WTC11 (cell line): ENCODE measurements around the gene ANGPTL4. TPM values are rescaled to one million over a fixed set of nuclear protein-coding genes. Genes with fewer than 3 reads are reported as not detected.

Experiments used
- ATAC-seq: fragments of 200-7000 bp; cut with Tn5 transposase; 2 replicates; pipeline ENCODE4 v1.10.0; 2021; ENCODE audit warnings: mild to moderate bottlenecking, moderate library complexity
- CTCF ChIA-PET: fragments of 300-600 bp; sonication (Branson Sonifier 250); formaldehyde crosslinking; loops from one replicate; lab custom pipeline; 2021; ENCODE audit warnings: antibody characterized with exemption; lab: Charles Lee
- POLR2A ChIA-PET: fragments of 350-600 bp; sonication (Branson Sonifier 250); formaldehyde crosslinking; loops from one replicate; lab custom pipeline; 2021; ENCODE audit warnings: antibody characterized with exemption; lab: Charles Lee
- DNase-seq: peaks from one replicate; pipeline ENCODE4 v3.0.0; 2021; ENCODE audit warnings: low spot score
- H3K27ac Mint-ChIP-seq: 2 replicates; pipeline ENCODE4 v1.8.0; 2021; ENCODE audit warnings: mixed read lengths
- H3K27me3 Mint-ChIP-seq: 2 replicates; pipeline ENCODE4 v1.8.0; 2021; ENCODE audit warnings: low read depth, mild to moderate bottlenecking, moderate library complexity, mixed read lengths
- H3K36me3 Mint-ChIP-seq: 2 replicates; pipeline ENCODE4 v1.8.0; 2021; ENCODE audit warnings: mixed read lengths
- H3K4me1 Mint-ChIP-seq: 2 replicates; pipeline ENCODE4 v1.8.0; 2022; ENCODE audit warnings: mixed read lengths
- H3K4me3 Mint-ChIP-seq: 2 replicates; pipeline ENCODE4 v1.8.0; 2021; ENCODE audit warnings: mild to moderate bottlenecking, moderate library complexity, mixed read lengths
- H3K9me3 Mint-ChIP-seq: 2 replicates; pipeline ENCODE4 v1.8.0; 2021; ENCODE audit warnings: mixed read lengths
- E2F1 ChIP-seq: sonication (generic); formaldehyde crosslinking; IDR thresholded peaks from 2 replicates; pipeline ENCODE4 v1.8.0; 2022; ENCODE audit warnings: mild to moderate bottlenecking, missing genetic modification reagents
- ELF4 ChIP-seq: sonication (generic); formaldehyde crosslinking; IDR thresholded peaks from 2 replicates; pipeline ENCODE4 v1.8.1; 2022; ENCODE audit warnings: low read depth, mild to moderate bottlenecking, moderate library complexity, missing genetic modification reagents
- FOXJ3 ChIP-seq: sonication (generic); formaldehyde crosslinking; IDR thresholded peaks from 2 replicates; pipeline ENCODE4 v1.9.0; 2021; ENCODE audit warnings: missing genetic modification reagents, mild to moderate bottlenecking, borderline replicate concordance
- IRF2 ChIP-seq: sonication (generic); formaldehyde crosslinking; IDR thresholded peaks from 2 replicates; pipeline ENCODE4 v1.8.0; 2022; ENCODE audit warnings: low read depth, missing genetic modification reagents, borderline replicate concordance
- JUN ChIP-seq: sonication (generic); formaldehyde crosslinking; IDR thresholded peaks from 2 replicates; pipeline ENCODE4 v1.8.0; 2023; ENCODE audit warnings: mild to moderate bottlenecking, missing genetic modification reagents
- NFYB ChIP-seq: sonication (generic); formaldehyde crosslinking; conservative IDR thresholded peaks from 2 replicates; pipeline ENCODE4 v1.8.0; 2022; ENCODE audit warnings: low read depth, missing genetic modification reagents
- NR2C2 ChIP-seq: sonication (generic); formaldehyde crosslinking; IDR thresholded peaks from 2 replicates; pipeline ENCODE4 v1.8.0; 2022; ENCODE audit warnings: mild to moderate bottlenecking, missing genetic modification reagents
- OVOL2 ChIP-seq: fragments of 250-450 bp; sonication (Bioruptor Pico); IDR thresholded peaks from 2 replicates; pipeline ENCODE4 v1.9.0; 2021; ENCODE audit warnings: mild to moderate bottlenecking, borderline replicate concordance
- PRRX2 ChIP-seq: fragments of 250-450 bp; sonication (Bioruptor Pico); IDR thresholded peaks from 2 replicates; pipeline ENCODE4 v1.8.0; 2021; ENCODE audit warnings: mild to moderate bottlenecking
- RORB ChIP-seq: fragments of 250-450 bp; sonication (Bioruptor Pico); IDR thresholded peaks from 2 replicates; pipeline ENCODE4 v1.9.0; 2021; ENCODE audit warnings: mild to moderate bottlenecking
- SOX15 ChIP-seq: fragments of 250-450 bp; sonication (Bioruptor Pico); IDR thresholded peaks from 2 replicates; pipeline ENCODE4 v1.9.0; 2021; ENCODE audit warnings: mild to moderate bottlenecking
- STAT6 ChIP-seq: sonication (generic); formaldehyde crosslinking; conservative IDR thresholded peaks from 2 replicates; pipeline ENCODE4 v1.8.1; 2023; ENCODE audit warnings: mild to moderate bottlenecking, low read depth, missing genetic modification reagents, moderate library complexity
- TCF7 ChIP-seq: sonication (generic); formaldehyde crosslinking; IDR thresholded peaks from 2 replicates; pipeline ENCODE4 v1.8.0; 2022; ENCODE audit warnings: mild to moderate bottlenecking, low read depth, missing genetic modification reagents, moderate library complexity
- TEAD4 ChIP-seq: sonication (generic); formaldehyde crosslinking; IDR thresholded peaks from 2 replicates; pipeline ENCODE4 v1.8.0; 2022; ENCODE audit warnings: mild to moderate bottlenecking, missing genetic modification reagents
- ZBTB43 ChIP-seq: sonication (generic); formaldehyde crosslinking; IDR thresholded peaks from 2 replicates; pipeline ENCODE4 v1.8.1; 2023; ENCODE audit warnings: mild to moderate bottlenecking, missing genetic modification reagents
- ZMAT4 ChIP-seq: fragments of 250-450 bp; sonication (Bioruptor Pico); IDR thresholded peaks from 2 replicates; pipeline ENCODE4 v1.9.0; 2021; ENCODE audit warnings: mild to moderate bottlenecking
- ZNF121 ChIP-seq: sonication (generic); formaldehyde crosslinking; IDR thresholded peaks from 2 replicates; pipeline ENCODE4 v1.8.0; 2023; ENCODE audit warnings: missing genetic modification reagents
- ZNF263 ChIP-seq: sonication (generic); formaldehyde crosslinking; IDR thresholded peaks from 2 replicates; pipeline ENCODE4 v1.8.1; 2022; ENCODE audit warnings: low read depth, mild to moderate bottlenecking, moderate library complexity, missing genetic modification reagents
- ZNF425 ChIP-seq: fragments of 250-450 bp; sonication (Bioruptor Pico); conservative IDR thresholded peaks from 2 replicates; pipeline ENCODE4 v1.9.0; 2021; ENCODE audit warnings: mild to moderate bottlenecking
- ZSCAN18 ChIP-seq: fragments of 250-450 bp; sonication (Bioruptor Pico); IDR thresholded peaks from 2 replicates; pipeline ENCODE4 v2.1.2; 2022; ENCODE audit warnings: mild to moderate bottlenecking, moderate library complexity
- total RNA-seq: library from RNA; stranded (reverse); gene quantifications from 3 replicates; pipeline ENCODE4 v1.2.3, GENCODE V29; 2021

Gene ANGPTL4
- total RNA-seq, 1 experiment from 2014 or later, result 1.0 TPM

GRCh38 chr19:8358948-8359347 lies 5.0 kb upstream of the ANGPTL4 start:
- ATAC-seq (no peak), DNase-seq (no peak)
- TF ChIP-seq ELF4 (CRISPR knock-in tag) (no peak), SOX15 (CRISPR knock-in tag) (no peak)
- no peak overlapping the region for H3K4me3 Mint-ChIP-seq
- H3K36me3 Mint-ChIP-seq, result no peaks in the 10 kb centered on the region
- ChIA-PET POLR2A (no interaction called here), CTCF (interaction anchor here (1.2 kb wide), 1 partner anchor 54 kb away, joined by 5 read pairs; the partner anchor contains the start of gene MARCHF2)
- no peak overlapping the region for H3K27ac Mint-ChIP-seq
- peaks cover 30% of the 10 kb centered on the region for H3K27me3 Mint-ChIP-seq
- peaks cover 7% of the 10 kb centered on the region for H3K9me3 Mint-ChIP-seq
- peaks cover 4% of the 10 kb centered on the region for H3K4me1 Mint-ChIP-seq

GRCh38 chr19:8360196-8360595 lies 3.8 kb upstream of the ANGPTL4 start:
- Mint-ChIP-seq H3K9me3 (peaks cover 7% of the 10 kb centered on the region), H3K27me3 (peaks cover 42% of the 10 kb centered on the region), H3K36me3 (no peaks in the 10 kb centered on the region), H3K27ac (no peak overlapping the region), H3K4me3 (no peak overlapping the region), H3K4me1 (peaks cover 4% of the 10 kb centered on the region)
- ChIA-PET POLR2A (interaction anchor here (0.7 kb wide), 2 partner anchors 81 to 195 kb away, joined by 3 to 4 read pairs; no protein-coding TSS in a partner anchor), CTCF (interaction anchor here (0.6 to 1.1 kb wide), 3 partner anchors 12 to 228 kb away, joined by 3 to 4 read pairs (median 3); no protein-coding TSS in a partner anchor)
- TF ChIP-seq ZSCAN18, result no peak
- ATAC-seq (no peak), DNase-seq (no peak)

GRCh38 chr19:8361921-8362793 lies 1.8 kb upstream of the ANGPTL4 start:
- CTCF ChIA-PET, result interaction anchor here (0.6 to 3.5 kb wide), 9 partner anchors 8 to 254 kb away, joined by 3 to 37 read pairs (median 3); partner anchors contain the start of gene MARCHF2
- POLR2A ChIA-PET, result interaction anchor here (0.7 kb wide), 1 partner anchor 151 kb away, joined by 5 read pairs; no protein-coding TSS in a partner anchor
- H3K27me3 Mint-ChIP-seq, result peaks cover 59% of the 10 kb centered on the region

GRCh38 chr19:8366121-8366581 lies 2.2 kb downstream of the ANGPTL4 start:
- ChIA-PET POLR2A (interaction anchor here (0.5 to 2.7 kb wide), 3 partner anchors 25 to 1522 kb away, joined by 3 to 12 read pairs (median 3); partner anchors contain the start of gene RAB11B), CTCF (interaction anchor here (0.6 to 3.0 kb wide), 5 partner anchors 12 to 57 kb away, joined by 3 to 20 read pairs (median 5); partner anchors contain the start of gene MARCHF2)
- no peak for DNase-seq
- no peak for ATAC-seq
- no peaks in the 10 kb centered on the region for H3K9me3 Mint-ChIP-seq
- TF ChIP-seq ZMAT4 (CRISPR knock-in tag), result no peak
- no peak for TF ChIP-seq STAT6 (CRISPR knock-in tag)
- no peak for TF ChIP-seq ZNF425 (CRISPR knock-in tag)
- TF ChIP-seq E2F1 (CRISPR knock-in tag), result no peak
- no peak for TF ChIP-seq TCF7 (CRISPR knock-in tag)
- TF ChIP-seq ZBTB43 (CRISPR knock-in tag), result no peak
- no peak for TF ChIP-seq PRRX2 (CRISPR knock-in tag)
- no peak for TF ChIP-seq TEAD4 (CRISPR knock-in tag)
- TF ChIP-seq ZNF121 (CRISPR knock-in tag), result no peak
- no peak for TF ChIP-seq NR2C2 (CRISPR knock-in tag)
- no peak for TF ChIP-seq ZNF263 (CRISPR knock-in tag)
- no peak for TF ChIP-seq FOXJ3 (CRISPR knock-in tag)
- no peak overlapping the region for H3K27ac Mint-ChIP-seq
- no peak overlapping the region for H3K4me3 Mint-ChIP-seq
- peaks cover 66% of the 10 kb centered on the region for H3K27me3 Mint-ChIP-seq
- peaks cover 24% of the 10 kb centered on the region for H3K4me1 Mint-ChIP-seq
- H3K36me3 Mint-ChIP-seq, result no peaks in the 10 kb centered on the region

More at GRCh38 chr19:8361921-8362793, 1.8 kb upstream of the ANGPTL4 start:
- Mint-ChIP-seq H3K36me3 (no peaks in the 10 kb centered on the region), H3K9me3 (no peaks in the 10 kb centered on the region)
- no peak for TF ChIP-seq IRF2 (CRISPR knock-in tag)
- TF ChIP-seq NFYB, result no peak
- no peak for TF ChIP-seq RORB
- TF ChIP-seq OVOL2 (CRISPR knock-in tag), result no peak
- TF ChIP-seq JUN, result no peak
- TF ChIP-seq, all 79 proteins: peak for 0
- ATAC-seq (no peak), DNase-seq (no peak)
- H3K4me1 Mint-ChIP-seq, result peaks cover 14% of the 10 kb centered on the region
- H3K27ac Mint-ChIP-seq, result no peak overlapping the region
- no peak overlapping the region for H3K4me3 Mint-ChIP-seq
